GM23248 (cell line): ENCODE data around the gene AASDHPPT.

Experiments used
- EZH2 ChIP-seq: fragments of 200-600 bp; sonication (generic); IDR thresholded peaks from 2 replicates; pipeline ENCODE4 v1.6.1; 2018; ENCODE audit warnings: antibody characterized with exemption, mild to moderate bottlenecking; ENCODE audit not compliant: insufficient read depth, poor library complexity, severe bottlenecking
- EZH2phosphoT487 ChIP-seq: fragments of 200-600 bp; sonication (generic); IDR thresholded peaks from 2 replicates; pipeline ENCODE4 v1.6.1; 2018; ENCODE audit warnings: antibody characterized with exemption, moderate library complexity, mild to moderate bottlenecking, low read depth; ENCODE audit not compliant: insufficient read depth

- TF ChIP-seq EZH2 (no peak), EZH2phosphoT487 (no peak)
Measured at GRCh38 chr11:106137758-106138157, 60.3 kb downstream of the AASDHPPT start.
